Activated CD4-positive, alpha-beta memory T cell treated with anti-CD3 and anti-CD28 coated beads, Interleukin-2, amount 10 ng/mL, durations not matched to agents 7 days and 5 days (primary cell): ENCODE measurements around the gene FNDC4. TPM values are rescaled to one million over a fixed set of nuclear protein-coding genes. Genes with fewer than 3 reads are reported as not detected.

ENCODE experiments used
- total RNA-seq, 2 experiments: library from RNA; stranded (reverse); gene quantifications; one replicate each; pipeline ENCODE4 v1.2.3, GENCODE V29; 2021

FNDC4 gene
- total RNA-seq, 2 experiments from 2014 or later, result not detected

Other genes starting within 250 kb of the FNDC4 start
- gene SLC30A3, start 232.2 kb downstream of the FNDC4 start, total RNA-seq, result under 1 TPM; 0.45 TPM
- gene DNAJC5G, start 219.8 kb downstream of the FNDC4 start, total RNA-seq, result not detected
- gene TRIM54, start 212.8 kb downstream of the FNDC4 start, total RNA-seq, result under 1 TPM in 1 of 2 experiments, not detected in 1; 0.13 TPM
- gene UCN, start 186.8 kb downstream of the FNDC4 start, total RNA-seq, result 1 to 10 TPM; 2.2 to 3.0 TPM
- gene MPV17, start 172.1 kb downstream of the FNDC4 start, total RNA-seq, result 10 to 100 TPM; 83.3 to 83.9 TPM
- gene GTF3C2, start 138.4 kb downstream of the FNDC4 start, total RNA-seq, result 10 to 100 TPM; 49.0 to 49.1 TPM
- gene EIF2B4, start 124.9 kb downstream of the FNDC4 start, total RNA-seq, result 10 to 100 TPM; 34.1 to 36.9 TPM
- 100 to 1,000 TPM; 116 to 123 TPM for gene SNX17, start 124.6 kb downstream of the FNDC4 start, total RNA-seq
- gene ZNF513, start 114.5 kb downstream of the FNDC4 start, total RNA-seq, result 10 to 100 TPM; 15.6 to 16.7 TPM
- gene PPM1G, start 85.6 kb downstream of the FNDC4 start, total RNA-seq, result 100 to 1,000 TPM; 119 to 122 TPM
- 100 to 1,000 TPM; 103 to 104 TPM for gene NRBP1, start 66.6 kb downstream of the FNDC4 start, total RNA-seq
- 10 to 100 TPM in 1 of 2 experiments, 1 to 10 TPM in 1; 7.5 to 10.1 TPM for gene KRTCAP3, start 52.8 kb downstream of the FNDC4 start, total RNA-seq
- gene IFT172, start 5.5 kb downstream of the FNDC4 start, total RNA-seq, result 1 to 10 TPM; 7.9 to 9.9 TPM
- gene GCKR, start 1.6 kb upstream of the FNDC4 start, total RNA-seq, result not detected
- 10 to 100 TPM; 31.4 to 34.0 TPM for gene ZNF512, start 87.8 kb upstream of the FNDC4 start, total RNA-seq
- gene CCDC121, start 133.8 kb upstream of the FNDC4 start, total RNA-seq, result under 1 TPM; 0.78 to 0.90 TPM
- 10 to 100 TPM; 45.0 to 45.8 TPM for gene GPN1, start 133.8 kb upstream of the FNDC4 start, total RNA-seq
- 10 to 100 TPM; 36.5 to 37.2 TPM for gene SUPT7L, start 168.4 kb upstream of the FNDC4 start, total RNA-seq
- 10 to 100 TPM; 27.3 to 27.9 TPM for gene SLC4A1AP, start 168.7 kb upstream of the FNDC4 start, total RNA-seq